Measurements from ENCODE around the gene CNNM1. TPM values are rescaled to one million over a fixed set of nuclear protein-coding genes. Genes with fewer than 3 reads are reported as not detected.

The CNNM1 gene
- total and polyA plus RNA-seq, 9 of the 15 experiments (the other 6 are each of a cell fraction or from before 2014, with no cell fraction given): not detected

GRCh38 chr10:99443500-99443899 lies 114.3 kb downstream of the CNNM1 start:
- Histone ChIP-seq H3K27me3 (ENCODE audit: control insufficient read depth in 2 of 2, insufficient read depth in 2 of 2, low read length in 2 of 2) (peaks cover 0 to 7% of the 10 kb centered on the region in 2 experiments; a peak in 2 of 5 replicates), H3K4me1 (replicated peaks in 1 of 2; ENCODE audit: control insufficient read depth in 2 of 2, insufficient read depth in 2 of 2, low read length in 2 of 2) (no peaks in the 10 kb centered on the region), H3K9ac (ENCODE audit: insufficient read depth in 1 of 2, low read depth in 2 of 2, low read length in 2 of 2) (no peak overlapping the region), H3K79me2 (ENCODE audit: control insufficient read depth, insufficient read depth, low read length) (no peaks in the 10 kb centered on the region), H3K27ac (ENCODE audit: extremely low read depth, low read depth, low read length) (no peak overlapping the region), H2AFZ (ENCODE audit: low read depth, low read length) (no peak overlapping the region), H4K20me1 (replicated peaks; ENCODE audit: control insufficient read depth, insufficient read depth, low read length) (no peaks in the 10 kb centered on the region), H3K4me2 (ENCODE audit: insufficient read depth, low read length) (no peak overlapping the region), H3K9me1 (ENCODE audit: control insufficient read depth, insufficient read depth, low read length) (no peaks in the 10 kb centered on the region), H3K4me3 (no peak overlapping the region), H3K9me3 (replicated peaks; ENCODE audit: control insufficient read depth, insufficient read depth, low read depth, low read length) (no peaks in the 10 kb centered on the region), H3K36me3 (ENCODE audit: control insufficient read depth, insufficient read depth, low read length) (no peaks in the 10 kb centered on the region)
- ChIA-PET POLR2A (interaction anchor here (1.4 to 1.6 kb wide), 2 partner anchors 12 to 13 kb away, joined by 3 to 12 read pairs; partner anchors contain the start of gene GOT1), CTCF (ENCODE audit: low intra/inter-chr PET ratio) (no interaction called here)
- no peak for DNase-seq (ENCODE audit: extremely low read depth in 1 of 4, low spot score in 3 of 4)
- 2% methylated on average over 3 of the region's 3 CpGs for WGBS (ENCODE audit: insufficient coverage, low coverage, missing lambda C conversion rate)
- in situ Hi-C loops (cut with MboI) (loop anchor here (25.0 kb wide), 1 partner anchor 269 kb away; no protein-coding TSS in a partner anchor), intact Hi-C loops (cut with micrococcal nuclease) (no loop called here)
- FAIRE-seq: no peak
- ATAC-seq: no peak
- TF ChIP-seq CEBPB (tag; IDR thresholded peaks at IDR 0.05) (peak; percentile 75), ATF3 (IDR thresholded peaks at IDR 0.05) (peak; percentile 49), ATF3 (CRISPR knock-in tag; conservative IDR thresholded peaks at IDR 0.05) (no peak), IFI16 (CRISPR knock-in tag; IDR thresholded peaks at IDR 0.05) (no peak), POLR3G (IDR thresholded peaks at IDR 0.05; ENCODE audit: extremely low read depth, insufficient read length, insufficient replicate concordance) (no peak), PHB (CRISPR knock-in tag; IDR thresholded peaks at IDR 0.05) (no peak), GABPB1 (CRISPR knock-in tag; IDR thresholded peaks at IDR 0.05) (no peak), ZNF143 (CRISPR knock-in tag; IDR thresholded peaks at IDR 0.05) (no peak), U2AF1 (optimal IDR thresholded peaks at IDR 0.05; ENCODE audit: low read depth, low read length) (no peak), ZKSCAN1 (IDR thresholded peaks at IDR 0.05; ENCODE audit: low read depth, low read length) (no peak), WHSC1 (IDR thresholded peaks at IDR 0.05; ENCODE audit: low read length) (no peak), ELK3 (CRISPR knock-in tag; IDR thresholded peaks at IDR 0.05) (no peak), RFX1 (IDR thresholded peaks at IDR 0.05) (no peak), ZBTB17 (CRISPR knock-in tag; IDR thresholded peaks at IDR 0.05) (no peak), CEBPG (CRISPR knock-in tag; IDR thresholded peaks at IDR 0.05) (no peak), CEBPG (tag; conservative IDR thresholded peaks at IDR 0.05 in 1 of 2, IDR thresholded peaks at IDR 0.05 in 1 of 2) (peak; percentile 50 to 61; a peak in 3 of 4 replicates), ZNF696 (CRISPR knock-in tag; conservative IDR thresholded peaks at IDR 0.05) (no peak), ZNF217 (CRISPR knock-in tag; IDR thresholded peaks at IDR 0.05) (no peak), SMARCE1 (IDR thresholded peaks at IDR 0.05) (no peak), SMAD1 (IDR thresholded peaks at IDR 0.05; ENCODE audit: low read depth, low read length, partially characterized antibody) (no peak)
- BruUV-seq (replicated peaks): no TSS peak
